HCT116 (cell line): ENCODE measurements around the gene PTPRCAP. TPM values are rescaled to one million over a fixed set of nuclear protein-coding genes. Genes with fewer than 3 reads are reported as not detected.

ENCODE experiments used
- ATAC-seq: fragments of 200-7000 bp; cut with Tn5 transposase; 2 replicates; pipeline ENCODE4 v1.9.1; 2020; ENCODE audit warnings: mild to moderate bottlenecking, moderate library complexity
- BruUV-seq: library from RNA; stranded (reverse); fragments of 400-500 nt; replicated peaks from 2 replicates; lab custom pipeline; 2021; lab: Mats Ljungman, UMichigan
- CTCF ChIA-PET: fragments of 300-600 bp; sonication (Branson Sonifier 250); formaldehyde crosslinking; loops from one replicate; lab custom pipeline; 2021; ENCODE audit warnings: antibody characterized with exemption; lab: Charles Lee
- POLR2A ChIA-PET: fragments of 300-600, 350-600 bp; sonication (Branson Sonifier 250); formaldehyde crosslinking; loops from one replicate; lab custom pipeline; 2021; ENCODE audit warnings: antibody characterized with exemption; lab: Charles Lee
- RAD21 ChIA-PET, 2 experiments: fragments of 300-600 bp; sonication (Branson Sonifier 250); formaldehyde crosslinking; loops; one replicate each; lab custom pipeline; 2023; ENCODE audit warnings: low total read pairs in 2 of 2; ENCODE audit not compliant: uncharacterized antibody in 2 of 2, unreplicated experiment in 2 of 2, low non-redundant PET in 1 of 2; lab: Charles Lee
- DNase-seq: peaks from one replicate; pipeline ENCODE4 v3.0.0-alpha.2; 2010; ENCODE audit warnings: low read depth, low spot score
- H2AFZ ChIP-seq: fragments of 200-600 bp; shearing (Covaris generic), sonication (generic); 2 replicates; pipeline ENCODE4 v1.6.1; 2017; ENCODE audit warnings: low read depth, mixed run types, mixed read lengths, antibody characterized with exemption, low read length; ENCODE audit not compliant: poor library complexity, severe bottlenecking
- H3K27ac ChIP-seq: 2 replicates; pipeline ENCODE4 v1.5.1; 2012; ENCODE audit warnings: low read depth, low read length
- H3K27me3 ChIP-seq: fragments of 200-600 bp; sonication (generic); 2 replicates; pipeline ENCODE4 v1.6.1; 2016; ENCODE audit warnings: mixed run types, low read length, mixed read lengths; ENCODE audit not compliant: insufficient read depth
- H3K36me3 ChIP-seq, 2 experiments: fragments of 200-500 bp in 1 of 2; fragments of 200-600 bp in 1 of 2; sonication (Bioruptor generic) in 1 of 2; sonication (generic) in 1 of 2; 2 replicates each; pipeline versions ENCODE4 v1.5.1 to v1.6.1; 2014 to 2016; ENCODE audit warnings: low read length in 2 of 2, inconsistent platforms in 1 of 2, mixed read lengths in 1 of 2, mixed run types in 1 of 2; ENCODE audit not compliant: insufficient read depth in 2 of 2, control insufficient read depth in 1 of 2
- H3K4me1 ChIP-seq, 2 experiments: fragments of 200-600 bp in 1 of 2; sonication (generic) in 1 of 2; 2 replicates each; pipeline versions ENCODE4 v1.5.1 to v1.6.1; 2012 to 2017; ENCODE audit warnings: low read length in 2 of 2, inconsistent platforms in 1 of 2, mild to moderate bottlenecking in 1 of 2, mixed read lengths in 1 of 2, mixed run types in 1 of 2, moderate library complexity in 1 of 2; ENCODE audit not compliant: insufficient read depth in 2 of 2, control insufficient read depth in 1 of 2
- H3K4me2 ChIP-seq: fragments of 200-600 bp; sonication (generic); 2 replicates; pipeline ENCODE4 v1.6.1; 2017; ENCODE audit warnings: mixed run types, low read length, mixed read lengths
- H3K4me3 ChIP-seq, 2 experiments: fragments of 200-600 bp in 1 of 2; sonication (generic) in 1 of 2; replicated peaks in 1 of 2; 2 replicates each; pipeline ENCODE4 v1.5.1; 2011 to 2016; ENCODE audit warnings: low read length in 2 of 2, control low read depth in 1 of 2, low read depth in 1 of 2, mild to moderate bottlenecking in 1 of 2, mixed read lengths in 1 of 2, mixed run types in 1 of 2
- H3K79me2 ChIP-seq: fragments of 200-600 bp; sonication (generic); 2 replicates; pipeline ENCODE4 v1.6.1; 2017; ENCODE audit warnings: mild to moderate bottlenecking, mixed run types, low read length, moderate library complexity, mixed read lengths; ENCODE audit not compliant: insufficient read depth
- H3K9ac ChIP-seq: fragments of 200-600 bp; sonication (generic); 2 replicates; pipeline ENCODE4 v1.6.1; 2016; ENCODE audit warnings: low read length, mixed read lengths
- H3K9me2 ChIP-seq: fragments of 200-600 bp; sonication (generic), shearing (Covaris generic); 2 replicates; pipeline ENCODE4 v1.6.1; 2017; ENCODE audit warnings: mixed run types, mild to moderate bottlenecking, moderate library complexity; ENCODE audit not compliant: insufficient read depth
- H3K9me3 ChIP-seq, 2 experiments: fragments of 200-500 bp in 1 of 2; fragments of 200-600 bp in 1 of 2; sonication (Bioruptor generic) in 1 of 2; sonication (generic) in 1 of 2; 2 replicates each; pipeline ENCODE4 v1.6.1; 2014 to 2017; ENCODE audit warnings: low read length in 2 of 2, mixed read lengths in 2 of 2, inconsistent platforms in 1 of 2, low read depth in 1 of 2, mild to moderate bottlenecking in 1 of 2, mixed run types in 1 of 2, moderate library complexity in 1 of 2; ENCODE audit not compliant: control insufficient read depth in 1 of 2, insufficient read depth in 1 of 2
- H4K20me1 ChIP-seq: fragments of 200-600 bp; sonication (generic), shearing (Covaris generic); 2 replicates; pipeline ENCODE4 v1.6.1; 2017; ENCODE audit warnings: mixed run types, mild to moderate bottlenecking, moderate library complexity; ENCODE audit not compliant: insufficient read depth
- EGR1 ChIP-seq: IDR thresholded peaks from 2 replicates; pipeline ENCODE4 v1.6.1; 2012; ENCODE audit warnings: low read depth
- ELF1 ChIP-seq: IDR thresholded peaks from 2 replicates; pipeline ENCODE4 v1.6.1; 2012; ENCODE audit warnings: low read depth, borderline replicate concordance
- EZH2phosphoT487 ChIP-seq: fragments of 200-600 bp; IDR thresholded peaks from 2 replicates; pipeline ENCODE4 v1.6.1; 2018; ENCODE audit warnings: antibody characterized with exemption, borderline replicate concordance
- JUND ChIP-seq: IDR thresholded peaks from 2 replicates; pipeline ENCODE4 v1.6.1; 2012
- POLR2A ChIP-seq: IDR thresholded peaks from 2 replicates; pipeline ENCODE4 v1.7.0; 2011; ENCODE audit warnings: borderline replicate concordance; ENCODE audit not compliant: insufficient read depth, insufficient read length; ENCODE audit errors: extremely low read depth
- POLR2AphosphoS5 ChIP-seq: IDR thresholded peaks from 2 replicates; pipeline ENCODE4 v1.6.1; 2011; ENCODE audit warnings: mild to moderate bottlenecking, low read depth, low read length, moderate library complexity
- RAD21 ChIP-seq: IDR thresholded peaks from 2 replicates; pipeline ENCODE4 v1.6.1; 2012; ENCODE audit warnings: low read depth, mild to moderate bottlenecking
- SP1 ChIP-seq: IDR thresholded peaks from 2 replicates; pipeline ENCODE4 v1.6.1; 2012; ENCODE audit warnings: low read depth
- SRF ChIP-seq: IDR thresholded peaks from 2 replicates; pipeline ENCODE4 v1.6.1; 2012; ENCODE audit warnings: low read depth
- YY1 ChIP-seq: IDR thresholded peaks from 2 replicates; pipeline ENCODE4 v1.6.1; 2011; ENCODE audit warnings: low read length, low read depth, moderate library complexity, mild to moderate bottlenecking; ENCODE audit not compliant: insufficient replicate concordance; ENCODE audit errors: extremely low read depth
- ZBTB33 ChIP-seq: IDR thresholded peaks from 2 replicates; pipeline ENCODE4 v1.6.1; 2011; ENCODE audit warnings: mild to moderate bottlenecking, low read length, moderate library complexity; ENCODE audit not compliant: insufficient replicate concordance; ENCODE audit errors: extremely low read depth
- ZNF274 ChIP-seq: fragments of 200-500 bp; sonication (Bioruptor generic); IDR thresholded peaks from 2 replicates; pipeline ENCODE4 v1.6.1; 2014; ENCODE audit warnings: mild to moderate bottlenecking, low read depth, low read length, inconsistent platforms
- intact Hi-C: fragments of 100-400 bp; cut with micrococcal nuclease; formaldehyde crosslinking; loops from 2 replicates; pipeline ENCODE4 v1.10.0; 2022
- total RNA-seq: library from RNA; stranded (reverse); gene quantifications from one replicate; pipeline ENCODE4 v1.2.1, GENCODE V29; 2021; ENCODE audit not compliant: unreplicated experiment

Gene PTPRCAP
- total RNA-seq, 1 experiment from 2014 or later, result 1.4 TPM

GRCh38 chr11:67437809-67438157 lies 301 bp upstream of the PTPRCAP start:
- Histone ChIP-seq H3K27me3 (no peaks in the 10 kb centered on the region), H4K20me1 (no peaks in the 10 kb centered on the region), H3K9me2 (no peaks in the 10 kb centered on the region), H2AFZ (no peak overlapping the region), H3K36me3 (peaks cover 7 to 9% of the 10 kb centered on the region in 2 experiments; a peak in 3 of 4 replicates), H3K9me3 (no peaks in the 10 kb centered on the region), H3K79me2 (peaks cover 4% of the 10 kb centered on the region; the same call in 1 of the 2 replicates), H3K4me2 (no peak overlapping the region), H3K4me1 (peaks cover 3 to 26% of the 10 kb centered on the region in 2 experiments; a peak in 3 of 4 replicates), H3K27ac (no peak overlapping the region; the same call in 1 of the 2 replicates), H3K9ac (no peak overlapping the region), H3K4me3 (no peak overlapping the region)
- ATAC-seq (no peak), DNase-seq (no peak)
- CTCF ChIA-PET, result no interaction called here
- POLR2A ChIA-PET, result interaction anchor here (0.6 kb wide), 1 partner anchor 10 kb away, joined by 4 read pairs; the partner anchor contains the start of gene RPS6KB2
- RAD21 ChIA-PET, result no interaction called here
- TF ChIP-seq ELF1 (no peak), SRF (no peak), ZBTB33 (no peak), EGR1 (no peak)
- no TSS peak for BruUV-seq
- intact Hi-C loops, result no loop called here

GRCh38 chr11:67436459-67437081 lies 912 bp downstream of the PTPRCAP start:
- Histone ChIP-seq H3K4me1 (peaks cover 0 to 16% of the 10 kb centered on the region in 2 experiments; a peak in 3 of 4 replicates), H3K27me3 (no peaks in the 10 kb centered on the region)
- no TSS peak for BruUV-seq

More at GRCh38 chr11:67436459-67437081, 912 bp downstream of the PTPRCAP start:
- Histone ChIP-seq H3K4me3 (no peak overlapping the region), H3K9me3 (no peaks in the 10 kb centered on the region), H3K9ac (no peak overlapping the region), H3K9me2 (no peaks in the 10 kb centered on the region), H3K27ac (peak overlapping the region; percentile 1; the same call in 1 of the 2 replicates), H3K4me2 (no peak overlapping the region), H3K79me2 (no peaks in the 10 kb centered on the region), H2AFZ (no peak overlapping the region), H3K36me3 (peaks cover 9 to 10% of the 10 kb centered on the region in 2 experiments; a peak in 3 of 4 replicates), H4K20me1 (no peaks in the 10 kb centered on the region)
- intact Hi-C loops, result no loop called here
- ChIA-PET RAD21 (no interaction called here), POLR2A (no interaction called here), CTCF (no interaction called here)
- ATAC-seq, result no peak
- DNase-seq, result no peak
- TF ChIP-seq ZNF274 (no peak), ELF1 (no peak), POLR2AphosphoS5 (no peak), POLR2A (no peak), YY1 (no peak), SP1 (no peak), EZH2phosphoT487 (no peak), RAD21 (no peak), JUND (no peak), SRF (no peak)
